Uterus (tissue), 4 donors: Measurements from ENCODE around the gene KCNQ1. TPM values are rescaled to one million over a fixed set of nuclear protein-coding genes. Genes with fewer than 3 reads are reported as not detected.

ENCODE experiments used
- DNase-seq, 2 donors: peaks; one replicate each; pipeline ENCODE4 v3.0.0-alpha.2; 2019 to 2020
- H3K27ac ChIP-seq, 2 donors: fragments of 200-600 bp; sonication (generic); 1 replicate in 1 of 2; 2 replicates in 1 of 2; pipeline ENCODE4 v1.5.1; 2016 to 2018
- H3K27me3 ChIP-seq, 2 donors: fragments of 200-600 bp; sonication (generic); one replicate each; pipeline ENCODE4 v1.5.1; 2018 to 2019; ENCODE audit warnings: control low read depth in 1 of 2
- H3K36me3 ChIP-seq, 2 donors: fragments of 200-600 bp; sonication (generic); one replicate each; pipeline ENCODE4 v1.5.1; 2019; ENCODE audit warnings: control low read depth in 1 of 2
- H3K4me1 ChIP-seq, 2 donors: fragments of 200-600 bp; sonication (generic); one replicate each; pipeline ENCODE4 v1.5.1; 2018 to 2019; ENCODE audit warnings: control low read depth in 1 of 2
- H3K4me3 ChIP-seq, 2 donors: fragments of 200-600 bp; sonication (generic); 1 replicate in 1 of 2; 2 replicates in 1 of 2; pipeline ENCODE4 v1.5.1; 2018 to 2019; ENCODE audit warnings: mild to moderate bottlenecking in 1 of 2
- H3K9me3 ChIP-seq, 2 donors: fragments of 200-600 bp; sonication (generic); one replicate each; pipeline ENCODE4 v1.5.1; 2019; ENCODE audit warnings: control low read depth in 1 of 2
- POLR2A ChIP-seq, 2 donors: fragments of 450-650 bp; IDR thresholded peaks; one replicate each; pipeline ENCODE4 v1.6.1; 2016; ENCODE audit warnings: antibody characterized with exemption in 2 of 2, mild to moderate bottlenecking in 1 of 2, moderate library complexity in 1 of 2
- intact Hi-C: fragments of 100-400 bp; cut with DNase I; formaldehyde crosslinking; loops from one replicate; pipeline ENCODE4 v1.15.1; 2023; ENCODE audit warnings: low total_unique reads
- total RNA-seq, 4 donors: library from RNA; depleted of rRNA in 3 of 4; stranded (reverse); fragments of >200 nt in 3 of 4; gene quantifications; one replicate each; pipeline versions ENCODE4 v1.1.0 to v1.2.4, GENCODE V29; 2014 to 2023
- TF ChIP-seq, protein P1 (sequence below), 4 experiments: fragments of 200-600 bp in 2 of 4; fragments of 450-650 bp in 2 of 4; sonication (generic) in 2 of 4; IDR thresholded peaks; one replicate each; pipeline ENCODE4 v1.5.1; 2016 to 2019; ENCODE audit warnings: antibody characterized with exemption in 4 of 4, mild to moderate bottlenecking in 2 of 4, moderate library complexity in 1 of 4
- donor health status: DM: yes; HTN: yes; CAD: no.

Gene KCNQ1
- total RNA-seq, 4 donors from 2014 or later = 2.6 to 10.4 (median 5.4) TPM

DNA sequence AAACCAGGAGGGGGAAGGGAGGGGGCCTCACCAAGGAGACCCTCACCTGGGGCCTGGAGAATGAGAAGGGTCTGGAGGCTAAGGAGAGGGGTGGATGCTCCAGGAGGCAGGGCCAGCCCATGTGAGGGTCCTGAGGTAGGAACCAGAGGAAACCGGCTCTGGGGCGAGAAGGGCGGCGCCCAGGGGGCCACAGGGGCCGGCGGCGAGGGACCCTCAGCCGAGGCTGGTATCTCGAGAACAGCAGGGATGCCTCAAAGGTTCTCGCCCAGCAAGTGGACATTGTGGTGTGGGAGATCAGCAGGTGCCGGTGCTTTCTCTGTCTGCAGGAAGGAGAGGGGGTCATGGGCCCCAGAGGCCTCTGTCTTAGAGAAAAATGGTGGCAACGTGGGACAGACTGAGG lies 392.8 kb downstream of the KCNQ1 start:
- H3K4me3 ChIP-seq = no peak overlapping the region
- no peak overlapping the region for H3K27ac ChIP-seq
- no peaks in the 10 kb centered on the region for H3K9me3 ChIP-seq
- no peak for DNase-seq
- no peak for TF ChIP-seq POLR2A (IDR thresholded peaks at IDR 0.05)
- TF ChIP-seq, protein P1, sequence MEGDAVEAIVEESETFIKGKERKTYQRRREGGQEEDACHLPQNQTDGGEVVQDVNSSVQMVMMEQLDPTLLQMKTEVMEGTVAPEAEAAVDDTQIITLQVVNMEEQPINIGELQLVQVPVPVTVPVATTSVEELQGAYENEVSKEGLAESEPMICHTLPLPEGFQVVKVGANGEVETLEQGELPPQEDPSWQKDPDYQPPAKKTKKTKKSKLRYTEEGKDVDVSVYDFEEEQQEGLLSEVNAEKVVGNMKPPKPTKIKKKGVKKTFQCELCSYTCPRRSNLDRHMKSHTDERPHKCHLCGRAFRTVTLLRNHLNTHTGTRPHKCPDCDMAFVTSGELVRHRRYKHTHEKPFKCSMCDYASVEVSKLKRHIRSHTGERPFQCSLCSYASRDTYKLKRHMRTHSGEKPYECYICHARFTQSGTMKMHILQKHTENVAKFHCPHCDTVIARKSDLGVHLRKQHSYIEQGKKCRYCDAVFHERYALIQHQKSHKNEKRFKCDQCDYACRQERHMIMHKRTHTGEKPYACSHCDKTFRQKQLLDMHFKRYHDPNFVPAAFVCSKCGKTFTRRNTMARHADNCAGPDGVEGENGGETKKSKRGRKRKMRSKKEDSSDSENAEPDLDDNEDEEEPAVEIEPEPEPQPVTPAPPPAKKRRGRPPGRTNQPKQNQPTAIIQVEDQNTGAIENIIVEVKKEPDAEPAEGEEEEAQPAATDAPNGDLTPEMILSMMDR (IDR thresholded peaks at IDR 0.05) = no peak
- intact Hi-C loops = no loop called here
- H3K36me3 ChIP-seq = no peaks in the 10 kb centered on the region
- no peaks in the 10 kb centered on the region for H3K27me3 ChIP-seq
- peaks cover 0 to 5% of the 10 kb centered on the region in 2 donors for H3K4me1 ChIP-seq

DNA sequence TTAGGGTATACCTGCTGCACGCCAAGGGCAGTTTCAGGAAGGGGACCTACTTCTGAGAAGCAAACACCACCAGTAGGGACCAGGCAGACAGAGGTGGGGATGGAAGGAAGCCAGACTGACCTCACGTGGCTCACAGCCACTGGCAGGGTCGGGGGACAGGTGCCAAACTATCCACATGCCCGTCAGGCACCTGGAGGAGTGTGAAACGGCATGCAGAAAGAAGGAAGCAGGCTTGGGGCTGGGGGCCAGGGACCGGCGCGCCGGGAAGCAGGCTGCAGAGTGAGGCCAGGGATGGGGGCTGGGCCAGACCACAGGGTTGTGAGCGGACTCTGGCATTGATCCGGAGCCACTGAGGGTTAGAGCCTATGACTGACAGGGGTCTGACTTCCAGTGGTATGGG lies 393.3 kb downstream of the KCNQ1 start:
- Histone ChIP-seq H3K4me1 (peaks cover 0 to 5% of the 10 kb centered on the region in 2 donors), H3K4me3 (no peak overlapping the region), H3K27me3 (no peaks in the 10 kb centered on the region), H3K36me3 (no peaks in the 10 kb centered on the region), H3K27ac (no peak overlapping the region), H3K9me3 (no peaks in the 10 kb centered on the region)
- intact Hi-C loops = no loop called here
- TF ChIP-seq POLR2A (IDR thresholded peaks at IDR 0.05) = no peak
- TF ChIP-seq, protein P1 (IDR thresholded peaks at IDR 0.05) = no peak
- no peak for DNase-seq

DNA sequence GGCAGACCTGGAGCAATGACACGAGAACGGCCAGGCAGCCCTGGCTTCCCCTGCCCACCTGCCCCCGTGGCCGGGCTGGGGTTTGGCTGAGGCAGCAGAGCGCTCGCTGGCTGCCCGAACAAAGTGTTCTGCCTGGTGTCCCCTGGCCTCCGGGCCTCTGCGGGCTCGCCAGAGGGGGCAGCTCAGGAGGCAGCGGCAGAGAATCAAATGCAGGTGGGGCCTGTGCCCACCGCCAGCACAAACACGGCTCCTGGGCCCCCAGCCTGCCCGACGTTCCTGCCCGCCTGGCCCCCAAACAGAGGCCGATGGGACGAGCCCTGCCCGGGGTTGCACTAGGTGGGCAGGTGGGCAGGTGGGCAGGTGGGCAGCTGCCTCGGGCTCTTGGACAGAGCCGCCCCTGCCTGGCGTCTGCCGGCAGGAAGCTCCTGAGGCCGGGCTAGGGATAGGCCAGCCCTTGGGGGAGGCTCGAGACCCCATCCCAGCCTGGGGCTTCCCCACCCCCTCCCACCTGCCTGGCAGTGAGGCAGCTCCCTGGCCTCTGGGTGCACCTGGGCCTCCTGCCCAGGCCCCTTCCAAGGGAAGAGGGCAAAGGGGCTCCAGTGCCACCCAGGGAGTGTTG lies 394.0 kb downstream of the KCNQ1 start:
- no peaks in the 10 kb centered on the region for H3K36me3 ChIP-seq
- intact Hi-C loops = no loop called here

DNA sequence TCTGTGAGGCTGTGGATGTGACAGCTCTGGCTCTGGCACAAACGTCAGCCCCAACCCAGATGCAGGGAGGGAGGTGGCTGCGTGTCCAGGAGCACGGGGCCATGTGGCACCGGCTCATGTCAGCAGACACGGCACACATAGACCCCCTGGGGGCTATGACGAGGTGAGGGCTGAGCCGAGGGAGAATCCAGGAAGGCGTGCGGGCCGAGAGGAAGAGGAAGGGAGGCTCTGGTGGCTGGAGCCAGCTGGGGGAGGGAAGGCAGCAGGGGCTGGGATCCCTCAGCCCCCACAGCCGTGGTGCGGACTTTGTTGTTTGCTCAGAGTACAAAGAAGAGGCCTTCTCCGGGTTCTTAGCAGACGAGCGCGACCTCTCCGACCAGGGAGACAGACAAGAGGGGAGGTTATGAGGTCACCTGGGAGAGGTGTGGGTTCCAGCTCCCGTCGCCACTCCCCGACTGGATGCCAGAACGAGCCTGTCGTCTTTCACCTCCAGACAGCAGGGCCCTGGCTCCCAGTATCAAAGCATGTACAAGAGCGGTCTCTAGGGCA lies 394.7 kb downstream of the KCNQ1 start:
- DNase-seq = no peak
- intact Hi-C loops = no loop called here
- TF ChIP-seq, protein P1 (IDR thresholded peaks at IDR 0.05) = no peak
- no peak for TF ChIP-seq POLR2A (IDR thresholded peaks at IDR 0.05)

More for the DNA sequence above, 394.0 kb downstream of the KCNQ1 start:
- H3K4me1 ChIP-seq = peaks cover 0 to 5% of the 10 kb centered on the region in 2 donors
- no peaks in the 10 kb centered on the region for H3K9me3 ChIP-seq
- no peak overlapping the region for H3K27ac ChIP-seq
- TF ChIP-seq, protein P1 (IDR thresholded peaks at IDR 0.05) = no peak
- no peak for TF ChIP-seq POLR2A (IDR thresholded peaks at IDR 0.05)
- no peak overlapping the region for H3K4me3 ChIP-seq
- no peaks in the 10 kb centered on the region for H3K27me3 ChIP-seq
- no peak for DNase-seq

DNA sequence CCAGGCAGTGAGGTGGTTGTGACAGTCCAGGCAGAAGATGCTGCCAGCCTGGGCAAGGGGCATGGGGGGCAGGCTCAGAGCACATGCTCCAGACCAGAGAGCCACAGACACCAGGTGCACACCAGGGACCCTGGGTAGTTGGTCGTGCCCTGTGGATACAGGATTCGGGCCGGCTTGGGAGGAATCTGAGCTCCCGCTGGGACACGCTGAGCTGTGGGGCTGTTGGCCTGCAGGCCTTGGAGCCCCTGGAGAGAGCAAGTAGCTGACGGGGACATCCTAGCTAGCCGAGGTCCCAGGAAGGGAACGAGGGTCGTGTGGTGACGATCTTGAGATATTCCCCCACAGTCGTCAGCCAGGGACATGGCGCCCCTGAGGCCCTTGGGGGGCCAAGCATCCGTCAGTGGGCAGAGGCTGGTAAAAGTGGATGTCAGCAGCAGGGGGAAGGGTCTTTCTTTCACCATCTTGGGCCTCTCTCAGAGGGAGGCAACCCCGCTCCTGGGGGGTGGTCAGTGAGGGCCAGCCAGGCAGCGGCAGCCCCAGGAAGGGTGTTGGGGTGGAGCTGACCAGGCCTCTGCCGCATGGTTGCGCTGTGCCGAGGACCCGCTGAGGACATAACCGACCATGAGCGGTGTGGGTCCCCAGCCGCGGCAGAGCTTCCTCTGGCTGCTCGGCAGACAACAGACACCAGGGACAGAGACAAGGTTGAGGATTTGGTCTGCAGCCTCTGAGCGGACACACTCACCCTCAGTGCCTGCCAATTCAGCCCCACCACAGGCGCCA lies 396.8 kb downstream of the KCNQ1 start:
- no peak for DNase-seq
- Histone ChIP-seq H3K27me3 (no peaks in the 10 kb centered on the region), H3K27ac (no peak overlapping the region), H3K4me1 (no peaks in the 10 kb centered on the region), H3K4me3 (no peak overlapping the region), H3K9me3 (no peaks in the 10 kb centered on the region), H3K36me3 (no peaks in the 10 kb centered on the region)
- no peak for TF ChIP-seq POLR2A (IDR thresholded peaks at IDR 0.05)
- TF ChIP-seq, protein P1 (IDR thresholded peaks at IDR 0.05) = no peak
- intact Hi-C loops = no loop called here

More for the DNA sequence above, 394.7 kb downstream of the KCNQ1 start:
- no peaks in the 10 kb centered on the region for H3K9me3 ChIP-seq
- no peaks in the 10 kb centered on the region for H3K27me3 ChIP-seq
- H3K4me3 ChIP-seq = no peak overlapping the region
- H3K27ac ChIP-seq = no peak overlapping the region
- H3K36me3 ChIP-seq = no peaks in the 10 kb centered on the region
- H3K4me1 ChIP-seq = peaks cover 0 to 5% of the 10 kb centered on the region in 2 donors
